ENCODE results near the gene EID3.

GRCh38 chr12:104314242-104314614 lies 10.7 kb downstream of the EID3 start:
- TF ChIP-seq, protein P1, sequence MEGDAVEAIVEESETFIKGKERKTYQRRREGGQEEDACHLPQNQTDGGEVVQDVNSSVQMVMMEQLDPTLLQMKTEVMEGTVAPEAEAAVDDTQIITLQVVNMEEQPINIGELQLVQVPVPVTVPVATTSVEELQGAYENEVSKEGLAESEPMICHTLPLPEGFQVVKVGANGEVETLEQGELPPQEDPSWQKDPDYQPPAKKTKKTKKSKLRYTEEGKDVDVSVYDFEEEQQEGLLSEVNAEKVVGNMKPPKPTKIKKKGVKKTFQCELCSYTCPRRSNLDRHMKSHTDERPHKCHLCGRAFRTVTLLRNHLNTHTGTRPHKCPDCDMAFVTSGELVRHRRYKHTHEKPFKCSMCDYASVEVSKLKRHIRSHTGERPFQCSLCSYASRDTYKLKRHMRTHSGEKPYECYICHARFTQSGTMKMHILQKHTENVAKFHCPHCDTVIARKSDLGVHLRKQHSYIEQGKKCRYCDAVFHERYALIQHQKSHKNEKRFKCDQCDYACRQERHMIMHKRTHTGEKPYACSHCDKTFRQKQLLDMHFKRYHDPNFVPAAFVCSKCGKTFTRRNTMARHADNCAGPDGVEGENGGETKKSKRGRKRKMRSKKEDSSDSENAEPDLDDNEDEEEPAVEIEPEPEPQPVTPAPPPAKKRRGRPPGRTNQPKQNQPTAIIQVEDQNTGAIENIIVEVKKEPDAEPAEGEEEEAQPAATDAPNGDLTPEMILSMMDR (IDR thresholded peaks at IDR 0.05): no peak
- TF ChIP-seq EZH2 (IDR thresholded peaks at IDR 0.05; ENCODE audit: borderline replicate concordance, insufficient read depth, low read depth, low read length, poor library complexity, severe bottlenecking): no peak

All from B cell (primary cell).